ENCODE data around the gene IGSF8. TPM values are rescaled to one million over a fixed set of nuclear protein-coding genes. Genes with fewer than 3 reads are reported as not detected.
"Not testable (repeated sequence)": the region's sequence is repeated elsewhere in the genome, so short reads cannot be mapped to it uniquely, and the experiment has no call there.

The IGSF8 gene
- total RNA-seq, 4 donors from 2014 or later: 24.3 to 36.5 (median 28.2) TPM

DNA sequence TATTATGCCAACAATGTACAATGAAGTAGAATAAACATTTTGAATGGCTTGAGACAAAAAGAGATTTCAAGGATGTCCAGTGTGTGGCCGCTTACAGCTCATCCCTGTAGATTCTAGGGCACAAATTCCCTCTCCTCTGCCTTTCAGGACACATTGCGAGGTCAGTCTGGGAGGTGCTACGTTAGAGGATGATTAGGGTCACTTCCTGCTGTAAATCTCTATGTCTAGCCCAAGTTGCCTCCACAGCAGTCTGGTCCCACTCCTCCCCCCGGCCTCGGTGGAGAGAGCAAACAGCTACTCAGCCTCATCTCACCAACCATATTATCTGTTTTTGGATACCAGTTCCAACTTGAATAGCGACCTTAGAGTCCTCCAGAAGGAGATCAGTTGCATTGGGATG, 45.5 kb downstream of the IGSF8 start:
- no peak for DNase-seq
- Histone ChIP-seq H3K9me3 (no peaks in the 10 kb centered on the region), H3K4me1 (no peaks in the 10 kb centered on the region), H3K36me3 (no peaks in the 10 kb centered on the region), H3K27ac (no peak overlapping the region), H3K27me3 (no peaks in the 10 kb centered on the region), H3K4me3 (replicated peaks in 1 of 3) (no peak overlapping the region)
- intact Hi-C loops (cut with DNase I): no loop called here
- TF ChIP-seq POLR2A (IDR thresholded peaks at IDR 0.05): no peak
- TF ChIP-seq, protein P1, sequence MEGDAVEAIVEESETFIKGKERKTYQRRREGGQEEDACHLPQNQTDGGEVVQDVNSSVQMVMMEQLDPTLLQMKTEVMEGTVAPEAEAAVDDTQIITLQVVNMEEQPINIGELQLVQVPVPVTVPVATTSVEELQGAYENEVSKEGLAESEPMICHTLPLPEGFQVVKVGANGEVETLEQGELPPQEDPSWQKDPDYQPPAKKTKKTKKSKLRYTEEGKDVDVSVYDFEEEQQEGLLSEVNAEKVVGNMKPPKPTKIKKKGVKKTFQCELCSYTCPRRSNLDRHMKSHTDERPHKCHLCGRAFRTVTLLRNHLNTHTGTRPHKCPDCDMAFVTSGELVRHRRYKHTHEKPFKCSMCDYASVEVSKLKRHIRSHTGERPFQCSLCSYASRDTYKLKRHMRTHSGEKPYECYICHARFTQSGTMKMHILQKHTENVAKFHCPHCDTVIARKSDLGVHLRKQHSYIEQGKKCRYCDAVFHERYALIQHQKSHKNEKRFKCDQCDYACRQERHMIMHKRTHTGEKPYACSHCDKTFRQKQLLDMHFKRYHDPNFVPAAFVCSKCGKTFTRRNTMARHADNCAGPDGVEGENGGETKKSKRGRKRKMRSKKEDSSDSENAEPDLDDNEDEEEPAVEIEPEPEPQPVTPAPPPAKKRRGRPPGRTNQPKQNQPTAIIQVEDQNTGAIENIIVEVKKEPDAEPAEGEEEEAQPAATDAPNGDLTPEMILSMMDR (IDR thresholded peaks at IDR 0.05): no peak
- WGBS, 2 donors: 63 to 65% methylated on average over 6 of the region's 6 CpGs

GRCh38 chr1:160050619-160051018, 47.8 kb downstream of the IGSF8 start:
- 80 to 100% methylated on average over 1 of the region's 1 CpG for WGBS, 2 donors
- no peaks in the 10 kb centered on the region for H3K36me3 ChIP-seq
- peaks cover 0 to 10% of the 10 kb centered on the region in 2 donors for H3K4me1 ChIP-seq
- TF ChIP-seq, protein P1 (IDR thresholded peaks at IDR 0.05): no peak
- no peak for TF ChIP-seq POLR2A (IDR thresholded peaks at IDR 0.05)
- H3K27me3 ChIP-seq: no peaks in the 10 kb centered on the region
- H3K27ac ChIP-seq: no peak overlapping the region
- H3K9me3 ChIP-seq: no peaks in the 10 kb centered on the region
- no peak overlapping the region for H3K4me3 ChIP-seq (replicated peaks in 1 of 3)
- DNase-seq: no peak
- intact Hi-C loops (cut with DNase I): no loop called here

GRCh38 chr1:160050182-160050581, 48.2 kb downstream of the IGSF8 start:
- H3K27me3 ChIP-seq; H3K36me3 ChIP-seq; H3K9me3 ChIP-seq; DNase-seq; intact Hi-C loops (cut with DNase I); H3K27ac ChIP-seq; H3K4me3 ChIP-seq (replicated peaks in 1 of 3): not testable (repeated sequence)
- 79 to 80% methylated on average over 2 of the region's 2 CpGs for WGBS, 2 donors
- peaks cover 0 to 10% of the 10 kb centered on the region in 2 donors for H3K4me1 ChIP-seq

DNA sequence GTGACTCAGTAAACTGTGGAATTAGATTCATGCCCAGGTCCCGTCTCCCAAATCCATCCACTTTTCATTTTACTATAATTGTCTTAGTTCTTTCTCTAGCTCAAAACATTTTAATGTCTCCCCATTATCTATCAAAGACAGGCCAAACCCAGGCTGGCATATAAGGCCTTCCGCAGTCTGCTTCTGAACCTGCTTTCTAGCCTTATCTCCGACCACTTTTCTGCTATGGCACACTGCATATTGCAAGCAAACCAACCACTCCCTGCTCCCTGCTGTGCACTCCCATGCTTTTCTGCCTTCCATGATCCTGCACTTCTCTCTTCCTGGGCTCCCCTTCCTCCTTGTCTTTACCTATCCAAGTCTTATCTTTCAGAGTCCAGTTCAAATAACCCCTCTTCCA, 49.3 kb downstream of the IGSF8 start:
- H3K9me3 ChIP-seq: no peaks in the 10 kb centered on the region
- H3K4me3 ChIP-seq (replicated peaks in 1 of 3): no peak overlapping the region
- H3K27ac ChIP-seq: no peak overlapping the region
- no peaks in the 10 kb centered on the region for H3K27me3 ChIP-seq
- DNase-seq: no peak
- TF ChIP-seq POLR2A (IDR thresholded peaks at IDR 0.05): no peak
- TF ChIP-seq, protein P1 (IDR thresholded peaks at IDR 0.05): no peak
- intact Hi-C loops (cut with DNase I): loop anchor here (5.0 kb wide), 1 partner anchor 33 kb away; the partner anchor contains the start of gene KCNJ9
- H3K4me1 ChIP-seq: peaks cover 0 to 10% of the 10 kb centered on the region in 2 donors
- WGBS, 2 donors: 87 to 92% methylated on average over 3 of the region's 3 CpGs
- no peaks in the 10 kb centered on the region for H3K36me3 ChIP-seq

DNA sequence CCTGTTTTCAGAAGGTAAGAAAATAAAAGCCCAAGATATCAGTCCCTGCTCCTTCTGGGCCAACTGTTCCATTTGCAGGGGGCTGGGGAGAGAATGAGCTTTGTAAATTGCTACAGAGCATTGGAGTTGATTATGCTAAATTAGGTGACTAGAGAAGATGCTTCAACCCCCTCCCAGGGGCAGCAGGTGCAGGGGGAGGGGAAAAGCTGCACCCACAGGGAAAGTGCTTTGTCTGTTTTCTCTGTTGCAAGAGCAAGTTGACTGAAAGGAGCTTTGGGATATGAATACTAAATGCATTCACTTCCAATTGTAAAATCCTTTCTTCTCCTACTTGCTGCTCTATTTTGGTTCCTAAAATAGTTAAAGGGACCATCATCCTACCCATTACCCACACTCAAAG, 50.1 kb downstream of the IGSF8 start:
- Histone ChIP-seq H3K4me3 (replicated peaks in 1 of 3) (no peak overlapping the region), H3K27me3 (no peaks in the 10 kb centered on the region), H3K9me3 (no peaks in the 10 kb centered on the region), H3K27ac (no peak overlapping the region), H3K36me3 (no peaks in the 10 kb centered on the region), H3K4me1 (peaks cover 0 to 10% of the 10 kb centered on the region in 2 donors)
- DNase-seq: no peak
- TF ChIP-seq POLR2A (IDR thresholded peaks at IDR 0.05): no peak
- TF ChIP-seq, protein P1 (IDR thresholded peaks at IDR 0.05): no peak
- intact Hi-C loops (cut with DNase I): loop anchor here (5.0 kb wide), 1 partner anchor 34 kb away; the partner anchor contains the start of gene KCNJ9

All from thyroid gland (tissue), 4 donors.